Measurements from ENCODE around the gene UGT1A10.
"Not testable (repeated sequence)": the region's sequence is repeated elsewhere in the genome, so short reads cannot be mapped to it uniquely, and the experiment has no call there.

UGT1A10 gene

DNA sequence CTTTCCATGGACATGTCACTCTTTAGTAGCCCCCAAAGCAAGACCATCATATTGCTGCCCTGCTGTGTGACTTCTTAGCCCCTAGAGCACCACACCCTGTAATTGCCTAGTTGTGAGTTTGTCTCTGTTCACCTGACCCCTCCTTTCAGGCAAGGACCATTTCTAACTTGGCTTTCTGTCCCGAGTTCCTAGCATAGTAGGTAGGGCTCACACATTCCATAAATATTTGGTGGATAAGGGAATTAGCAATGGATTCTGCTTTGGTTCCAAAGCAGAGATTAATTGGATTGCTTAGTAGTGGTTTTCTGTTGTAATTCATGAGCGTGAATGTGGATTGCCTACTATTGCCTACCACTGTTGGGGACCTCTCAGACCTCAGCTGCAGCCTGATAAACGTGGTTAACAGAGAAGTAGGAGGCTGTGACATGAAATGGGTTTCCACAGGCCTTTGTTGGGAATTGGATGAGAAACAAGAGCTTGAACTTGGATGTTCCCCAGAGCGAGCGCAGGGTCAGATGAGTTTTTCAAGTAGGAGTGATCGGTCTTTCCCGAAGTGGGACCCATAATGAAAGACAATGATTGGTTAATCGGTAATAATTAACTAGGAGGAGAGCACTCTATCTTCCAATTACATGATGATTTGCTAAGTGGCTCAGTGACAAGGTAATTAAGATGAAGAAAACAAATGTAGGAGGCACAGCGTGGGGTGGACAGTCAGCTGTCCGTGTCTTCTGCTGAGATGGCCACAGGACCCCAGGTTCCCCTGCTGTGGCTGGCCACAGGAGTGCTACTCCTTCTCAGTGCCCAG, 110.4 kb downstream of the UGT1A10 start:
- no peak for DNase-seq

DNA sequence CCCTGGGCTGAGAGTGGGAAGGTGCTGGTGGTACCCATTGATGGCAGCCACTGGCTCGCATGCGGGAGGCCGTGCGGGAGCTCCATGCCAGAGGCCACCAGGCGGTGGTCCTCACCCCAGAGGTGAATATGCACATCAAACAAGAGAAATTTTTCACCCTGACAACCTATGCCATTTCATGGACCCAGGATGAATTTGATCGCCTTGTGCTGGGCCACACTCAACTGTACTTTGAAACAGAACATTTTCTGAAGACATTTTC, 111.0 kb downstream of the UGT1A10 start:
- DNase-seq: no peak

DNA sequence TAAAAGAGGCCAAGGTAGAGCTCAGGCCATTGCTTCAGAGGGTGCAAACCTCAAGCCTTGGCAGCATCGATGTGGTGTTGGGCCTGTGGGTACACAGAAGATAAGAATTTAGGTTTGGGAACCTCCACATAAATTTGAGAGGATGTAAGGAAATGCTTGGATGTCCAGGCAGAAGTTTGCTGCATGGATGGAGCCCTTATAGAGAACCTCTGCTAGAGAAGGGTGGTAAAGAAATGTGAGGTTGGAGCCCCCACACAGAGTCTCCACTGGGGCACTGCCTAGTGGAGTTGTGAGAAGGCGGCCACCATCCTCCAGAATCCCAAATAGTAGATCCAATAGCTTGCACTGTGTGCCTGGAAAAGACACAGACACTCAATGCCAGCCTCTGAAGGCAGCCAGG, 114.4 kb downstream of the UGT1A10 start:
- DNase-seq: not testable (repeated sequence)

DNA sequence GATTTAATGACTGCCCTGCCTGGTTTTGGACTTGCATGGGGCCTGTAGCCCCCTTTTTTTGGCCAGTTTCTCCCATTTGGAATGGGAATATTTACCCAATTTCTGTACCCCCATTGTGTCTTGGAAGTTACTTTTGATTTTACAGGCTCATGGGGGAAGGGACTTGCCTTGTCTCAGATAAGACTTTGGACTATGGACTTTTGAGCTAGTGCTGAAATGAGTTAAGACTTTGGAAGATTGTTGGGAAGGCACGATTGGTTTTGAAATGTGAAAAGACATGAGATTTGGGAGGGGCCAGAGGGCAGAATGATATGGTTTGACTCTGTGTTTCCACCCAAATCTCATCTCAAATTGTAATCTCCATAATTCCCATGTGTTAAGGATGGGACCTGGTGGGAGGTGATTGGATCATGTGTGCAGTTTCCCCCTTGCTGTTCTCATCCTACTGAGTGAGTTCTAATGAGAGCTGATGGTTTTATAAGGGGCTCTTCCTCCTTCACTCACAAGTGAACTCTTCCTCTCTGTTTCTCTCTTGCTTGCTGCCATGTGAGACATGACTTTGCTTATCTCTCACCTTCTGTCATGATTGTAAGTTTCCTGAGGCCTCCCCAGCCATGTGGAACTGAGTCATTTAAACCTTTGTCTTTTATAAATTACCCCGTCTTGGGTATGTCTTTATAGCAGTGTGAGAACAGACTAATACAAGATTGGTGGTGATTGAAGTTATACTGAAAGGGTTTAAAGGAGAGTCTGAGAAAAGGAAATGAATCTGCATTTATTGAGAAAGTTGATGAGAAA, 115.2 kb downstream of the UGT1A10 start:
- DNase-seq: not testable (repeated sequence)

DNA sequence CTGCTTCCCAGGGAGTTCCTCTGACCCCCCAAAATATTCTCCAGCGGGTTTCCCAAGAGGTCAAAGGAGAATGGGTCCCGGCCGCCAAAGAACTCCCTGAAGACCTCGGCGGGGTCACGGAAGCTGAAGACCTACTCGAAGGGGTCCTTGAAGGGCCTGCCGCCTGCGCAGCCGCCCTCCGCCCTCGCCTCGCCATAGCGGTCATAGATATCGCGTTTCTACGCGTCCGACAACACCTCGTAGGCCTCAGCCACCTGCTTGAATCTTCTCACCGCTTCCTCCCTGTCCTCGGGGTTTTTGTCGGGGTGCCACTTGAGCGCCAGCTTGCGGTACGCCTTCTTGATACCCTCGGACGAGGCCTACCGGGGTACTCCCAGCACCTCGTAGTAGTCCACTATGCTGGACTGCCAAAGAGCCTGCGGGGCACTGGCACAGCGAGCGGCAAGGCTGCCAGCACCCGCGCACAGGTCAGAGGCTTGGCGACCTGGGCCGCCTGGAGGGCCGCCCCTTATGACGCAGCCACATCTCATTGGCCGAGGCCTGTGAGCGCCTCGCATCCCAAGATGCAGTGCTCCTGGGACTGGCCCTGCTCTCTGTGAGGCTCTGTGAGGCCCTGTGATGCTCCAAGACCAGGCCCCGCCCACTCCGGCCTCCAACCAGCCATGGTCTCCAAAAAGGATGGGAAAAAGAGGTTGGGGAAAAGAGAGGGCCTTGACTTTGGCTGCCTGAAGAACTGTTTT, 118.8 kb downstream of the UGT1A10 start:
- DNase-seq: no peak

DNA sequence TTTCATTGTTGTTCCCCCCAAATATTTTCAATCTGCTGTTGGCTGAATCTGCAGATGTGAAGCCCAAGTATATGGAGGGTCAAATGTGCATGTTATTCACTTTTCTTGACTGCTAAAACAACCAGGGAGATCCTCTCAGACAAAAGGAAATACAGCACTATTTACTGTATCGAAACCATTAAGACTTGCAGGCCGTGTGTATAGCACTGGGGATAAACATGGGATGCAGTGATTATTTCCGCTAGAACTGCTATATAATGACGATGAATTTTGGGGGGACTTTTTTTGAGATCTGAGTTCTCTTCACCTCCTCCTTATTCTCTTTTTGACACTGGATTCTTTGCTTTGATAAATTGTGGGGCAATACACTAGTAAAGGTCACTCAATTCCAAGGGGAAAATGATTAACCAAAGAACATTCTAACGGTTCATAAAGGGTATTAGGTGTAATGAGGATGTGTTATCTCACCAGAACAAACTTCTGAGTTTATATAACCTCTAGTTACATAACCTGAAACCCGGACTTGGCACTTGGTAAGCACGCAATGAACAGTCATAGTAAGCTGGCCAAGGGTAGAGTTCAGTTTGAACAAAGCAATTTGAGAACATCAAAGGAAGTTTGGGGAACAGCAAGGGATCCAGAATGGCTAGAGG, 120.3 kb downstream of the UGT1A10 start:
- no peak for DNase-seq

DNA sequence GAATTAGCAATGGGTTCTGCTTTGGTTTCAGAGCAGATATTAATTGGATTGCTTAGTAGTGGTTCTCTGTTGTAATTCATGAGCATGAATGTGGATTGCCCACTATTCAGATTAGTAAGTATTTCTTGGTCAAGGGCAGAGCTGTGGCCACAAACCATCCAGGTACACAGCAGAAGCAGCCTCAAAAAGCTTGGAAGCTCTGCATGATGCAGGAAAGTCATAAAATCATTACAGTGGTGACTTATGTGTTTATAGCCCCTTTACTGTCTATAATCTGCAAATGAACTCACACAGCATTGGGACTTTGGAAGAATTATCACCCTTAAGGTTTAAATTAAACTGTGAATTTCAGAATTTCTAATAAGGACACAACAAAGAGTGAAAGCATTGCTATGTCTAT, 121.9 kb downstream of the UGT1A10 start:
- no peak for DNase-seq

DNA sequence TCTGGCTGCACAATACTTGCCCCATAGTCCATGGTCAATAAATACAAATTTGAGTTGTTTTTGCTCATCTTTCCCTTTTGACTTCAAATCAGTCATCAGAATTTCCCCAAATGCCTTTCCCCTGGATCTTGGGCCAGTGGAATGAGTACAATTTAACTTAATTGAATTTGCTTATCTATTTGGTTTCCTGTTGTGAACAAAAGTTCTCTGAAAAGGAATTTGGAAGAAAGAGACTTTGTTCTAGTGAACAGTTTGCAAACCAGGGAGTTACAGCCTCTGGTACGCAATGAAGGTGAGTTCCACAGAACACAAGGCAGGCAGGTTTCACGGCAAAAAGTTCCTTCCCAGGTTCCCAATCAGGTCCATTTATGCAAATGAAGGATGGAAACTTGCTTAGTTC, 122.6 kb downstream of the UGT1A10 start:
- DNase-seq: no peak

DNA sequence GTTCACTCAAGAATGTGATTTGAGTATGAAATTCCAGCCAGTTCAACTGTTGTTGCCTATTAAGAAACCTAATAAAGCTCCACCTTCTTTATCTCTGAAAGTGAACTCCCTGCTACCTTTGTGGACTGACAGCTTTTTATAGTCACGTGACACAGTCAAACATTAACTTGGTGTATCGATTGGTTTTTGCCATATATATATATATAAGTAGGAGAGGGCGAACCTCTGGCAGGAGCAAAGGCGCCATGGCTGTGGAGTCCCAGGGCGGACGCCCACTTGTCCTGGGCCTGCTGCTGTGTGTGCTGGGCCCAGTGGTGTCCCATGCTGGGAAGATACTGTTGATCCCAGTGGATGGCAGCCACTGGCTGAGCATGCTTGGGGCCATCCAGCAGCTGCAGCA, 123.8 kb downstream of the UGT1A10 start, which contains the start of gene UGT1A1:
Gene UGT1A1, plus strand, starts transcription at position 228 of the 400 bp plus-strand sequence. Its CDS starts 18 bp downstream, at position 246.
- DNase-seq: no peak

DNA sequence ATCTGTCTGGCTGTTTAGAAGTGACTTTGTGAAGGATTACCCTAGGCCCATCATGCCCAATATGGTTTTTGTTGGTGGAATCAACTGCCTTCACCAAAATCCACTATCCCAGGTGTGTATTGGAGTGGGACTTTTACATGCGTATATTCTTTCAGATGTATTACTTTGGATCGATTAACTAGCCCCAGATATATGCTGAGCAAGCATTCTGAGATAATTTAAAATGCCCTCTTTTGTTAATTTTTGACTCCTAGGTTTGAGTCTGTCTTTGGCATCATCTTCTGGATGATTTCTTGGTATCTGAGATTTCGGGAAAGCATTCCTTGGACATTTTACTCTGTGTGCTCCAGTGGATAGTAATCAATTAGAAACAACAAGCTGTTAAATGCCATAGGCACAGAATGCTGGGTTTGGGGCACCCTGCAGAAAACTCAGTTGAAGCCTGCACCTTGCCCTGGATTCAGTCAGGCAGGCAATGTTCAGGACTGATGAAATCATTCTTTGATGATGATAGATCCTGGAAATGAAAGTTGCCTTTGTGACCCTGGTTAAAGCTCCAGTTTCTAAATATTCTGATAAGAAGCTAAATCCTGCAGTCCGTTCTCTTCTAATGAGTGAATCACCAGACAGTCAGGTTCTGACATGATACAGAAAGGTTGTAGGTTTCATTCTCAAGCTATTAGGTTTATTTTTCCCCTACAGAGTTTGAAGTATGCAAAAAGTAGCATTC, 125.0 kb downstream of the UGT1A10 start:
- no peak for DNase-seq

DNA sequence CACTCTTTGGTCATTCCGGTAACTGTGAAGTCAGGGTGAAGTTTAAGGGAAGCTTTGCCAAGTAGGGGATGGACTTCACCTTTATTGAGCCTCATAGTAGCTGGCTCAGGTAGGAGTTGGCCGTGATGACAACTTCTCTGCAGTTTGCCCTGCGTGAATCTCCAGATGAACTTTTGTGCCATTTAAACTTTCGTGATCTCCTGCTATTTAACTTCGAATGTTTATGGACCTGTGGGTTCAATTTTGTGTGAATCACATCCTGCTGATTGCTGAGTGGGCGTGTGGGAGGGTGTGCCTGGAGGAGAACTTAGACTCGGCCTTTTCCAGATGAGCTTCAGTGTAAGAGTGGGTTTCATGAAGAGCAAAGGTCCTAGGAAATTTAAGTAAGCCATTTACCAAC, 128.0 kb downstream of the UGT1A10 start:
- no peak for DNase-seq

DNA sequence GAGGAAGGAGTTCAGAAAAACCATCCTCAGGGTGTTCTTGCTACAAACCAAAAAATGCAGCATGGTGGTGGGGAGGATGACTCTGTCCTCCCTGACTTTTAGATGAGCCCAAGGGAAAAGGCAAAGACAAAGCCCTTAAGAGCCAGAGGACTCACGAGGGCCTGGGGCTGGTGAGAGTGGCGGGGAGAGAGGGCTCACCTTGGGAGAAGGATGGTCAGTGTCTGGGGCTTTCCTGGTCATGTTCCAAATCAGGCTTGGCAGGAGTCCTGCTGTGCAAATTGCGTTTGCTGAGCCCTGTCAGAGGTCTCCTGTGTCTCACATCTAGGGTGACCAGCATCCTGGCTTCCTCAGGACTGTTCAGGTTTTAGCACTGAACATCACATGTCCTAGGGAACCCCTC, 128.5 kb downstream of the UGT1A10 start:
- no peak for DNase-seq

DNA sequence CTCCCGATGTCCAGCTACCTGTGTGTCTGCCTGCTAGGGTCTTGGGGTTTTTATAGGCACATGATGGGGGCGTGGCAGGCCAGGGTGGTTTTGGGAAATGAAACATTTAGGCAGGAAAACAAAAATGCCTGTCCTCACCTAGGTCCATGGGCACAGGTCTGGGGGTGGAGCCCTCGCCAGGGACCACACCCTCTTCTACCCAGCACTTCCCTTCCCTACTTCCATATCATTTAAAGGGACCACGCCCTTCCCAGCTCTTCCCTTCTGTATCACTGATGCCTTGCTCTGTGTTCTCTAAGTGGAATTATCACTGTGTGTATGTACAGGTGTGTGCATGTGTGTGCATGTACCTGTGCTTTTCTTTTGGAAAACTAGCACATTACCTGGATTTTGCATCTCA, 130.2 kb downstream of the UGT1A10 start:
- no peak for DNase-seq

DNA sequence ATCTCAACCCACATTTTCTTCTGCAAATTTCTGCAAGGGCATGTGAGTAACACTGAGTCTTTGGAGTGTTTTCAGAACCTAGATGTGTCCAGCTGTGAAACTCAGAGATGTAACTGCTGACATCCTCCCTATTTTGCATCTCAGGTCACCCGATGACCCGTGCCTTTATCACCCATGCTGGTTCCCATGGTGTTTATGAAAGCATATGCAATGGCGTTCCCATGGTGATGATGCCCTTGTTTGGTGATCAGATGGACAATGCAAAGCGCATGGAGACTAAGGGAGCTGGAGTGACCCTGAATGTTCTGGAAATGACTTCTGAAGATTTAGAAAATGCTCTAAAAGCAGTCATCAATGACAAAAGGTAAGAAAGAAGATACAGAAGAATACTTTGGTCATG, 131.8 kb downstream of the UGT1A10 start:
- no peak for DNase-seq

DNA sequence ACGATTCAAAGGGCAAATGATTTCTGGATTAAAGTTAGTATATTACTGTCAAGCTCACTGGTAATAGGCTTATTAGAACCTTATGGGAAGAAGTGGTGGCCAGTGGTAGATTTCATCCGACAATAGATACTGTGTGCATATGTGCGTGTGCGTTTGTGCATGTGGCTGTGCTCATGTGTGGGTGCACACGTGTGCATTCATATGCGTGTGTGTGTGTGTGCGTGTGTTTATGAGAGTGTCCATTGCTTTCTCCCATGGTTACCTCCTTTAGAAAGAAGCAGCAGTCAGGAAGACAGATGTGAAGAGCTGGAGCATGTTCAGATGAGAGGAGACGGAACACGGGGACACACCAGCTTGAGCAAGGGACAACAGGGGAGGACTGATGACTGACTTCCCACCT, 133.0 kb downstream of the UGT1A10 start:
- DNase-seq: no peak

DNA sequence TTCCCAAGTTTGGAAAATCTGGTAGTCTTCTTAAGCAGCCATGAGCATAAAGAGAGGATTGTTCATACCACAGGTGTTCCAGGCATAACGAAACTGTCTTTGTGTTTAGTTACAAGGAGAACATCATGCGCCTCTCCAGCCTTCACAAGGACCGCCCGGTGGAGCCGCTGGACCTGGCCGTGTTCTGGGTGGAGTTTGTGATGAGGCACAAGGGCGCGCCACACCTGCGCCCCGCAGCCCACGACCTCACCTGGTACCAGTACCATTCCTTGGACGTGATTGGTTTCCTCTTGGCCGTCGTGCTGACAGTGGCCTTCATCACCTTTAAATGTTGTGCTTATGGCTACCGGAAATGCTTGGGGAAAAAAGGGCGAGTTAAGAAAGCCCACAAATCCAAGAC, 135.9 kb downstream of the UGT1A10 start:
- no peak for DNase-seq

DNA sequence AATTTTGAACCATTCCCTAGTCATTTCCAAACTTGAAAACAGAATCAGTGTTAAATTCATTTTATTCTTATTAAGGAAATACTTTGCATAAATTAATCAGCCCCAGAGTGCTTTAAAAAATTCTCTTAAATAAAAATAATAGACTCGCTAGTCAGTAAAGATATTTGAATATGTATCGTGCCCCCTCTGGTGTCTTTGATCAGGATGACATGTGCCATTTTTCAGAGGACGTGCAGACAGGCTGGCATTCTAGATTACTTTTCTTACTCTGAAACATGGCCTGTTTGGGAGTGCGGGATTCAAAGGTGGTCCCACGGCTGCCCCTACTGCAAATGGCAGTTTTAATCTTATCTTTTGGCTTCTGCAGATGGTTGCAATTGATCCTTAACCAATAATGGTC, 136.3 kb downstream of the UGT1A10 start:
- no peak for DNase-seq

DNA sequence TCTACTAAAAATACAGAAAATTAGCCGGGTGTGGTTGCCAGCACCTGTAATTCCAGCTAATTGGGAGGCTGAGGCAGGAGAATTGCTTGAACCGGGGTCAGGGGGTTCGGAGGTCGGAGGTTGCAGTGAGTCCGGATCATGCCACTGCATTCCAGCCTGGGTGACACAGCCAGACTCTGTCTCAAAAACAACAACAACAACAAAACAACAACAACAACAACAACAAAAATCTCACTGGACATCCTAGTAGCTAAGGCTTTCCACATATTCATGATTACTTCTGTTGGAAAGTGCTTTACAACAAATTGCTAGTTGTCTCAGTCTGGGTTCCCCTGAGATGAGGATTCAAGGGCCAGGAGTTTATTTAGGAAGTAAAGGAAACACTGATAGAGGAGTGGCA, 137.6 kb downstream of the UGT1A10 start:
- DNase-seq: no peak

DNA sequence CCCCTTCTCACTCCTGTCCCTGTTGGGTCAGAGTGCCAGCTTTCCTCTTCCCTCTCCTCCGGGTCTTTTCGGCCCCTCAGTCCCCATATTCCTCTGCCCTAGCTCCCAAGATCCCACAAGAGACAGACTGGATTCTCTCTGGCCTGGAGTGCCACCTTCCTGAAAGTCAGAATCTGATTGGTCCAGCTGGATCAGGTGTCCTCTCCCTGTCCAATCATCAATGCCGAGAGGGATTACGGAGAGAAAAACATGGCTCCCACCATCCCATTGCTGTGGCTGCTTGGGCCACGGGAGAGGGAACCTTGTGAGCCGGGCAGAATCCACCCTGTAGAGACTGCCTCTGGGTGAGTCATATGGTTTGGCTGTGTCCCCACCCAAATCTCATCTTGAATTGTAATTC, 139.2 kb downstream of the UGT1A10 start:
- no peak for DNase-seq

DNA sequence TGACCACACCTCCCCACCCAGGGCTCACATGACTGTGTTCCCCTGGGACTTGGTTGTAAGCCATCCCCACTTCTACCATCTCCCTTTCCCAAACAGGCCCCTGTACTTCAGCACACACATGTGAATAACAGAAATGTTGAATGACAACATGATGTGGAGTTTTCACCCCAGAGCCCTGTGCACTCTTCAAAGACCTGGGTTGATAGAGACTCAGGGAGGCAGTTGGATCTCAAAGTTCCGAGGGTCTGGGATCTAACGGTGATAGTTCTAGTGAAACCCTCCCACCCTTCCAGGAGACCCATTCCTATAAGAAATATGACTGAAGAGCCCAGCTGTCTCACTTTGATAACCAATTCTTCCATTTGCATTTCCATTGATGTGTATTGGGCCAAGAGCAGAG, 141.8 kb downstream of the UGT1A10 start, which contains the start of gene MROH2A:
Gene MROH2A, plus strand, starts transcription at position 301 of the 400 bp plus-strand sequence. CDS start 1,029 bp downstream, outside the sequence.
- no peak for DNase-seq

DNA sequence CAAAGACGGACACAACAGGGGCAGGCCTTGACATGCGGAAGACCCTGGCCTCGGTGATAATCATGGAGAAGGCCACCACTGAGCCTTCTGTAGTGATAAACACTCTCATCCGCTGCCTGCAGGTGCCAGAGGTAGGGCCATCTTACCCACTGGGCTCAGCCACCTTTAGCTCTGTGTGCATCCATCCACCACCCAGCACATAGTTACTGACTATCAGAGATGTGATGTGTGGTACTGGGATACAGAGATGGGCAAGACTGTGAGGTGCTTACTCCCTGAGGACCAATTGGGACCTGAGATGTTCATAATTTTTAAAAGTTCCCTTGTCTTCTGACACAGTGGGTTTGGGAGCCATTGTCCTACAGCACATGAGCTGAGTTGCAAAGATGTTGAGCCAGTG, 143.5 kb downstream of the UGT1A10 start:
- DNase-seq: no peak

DNA sequence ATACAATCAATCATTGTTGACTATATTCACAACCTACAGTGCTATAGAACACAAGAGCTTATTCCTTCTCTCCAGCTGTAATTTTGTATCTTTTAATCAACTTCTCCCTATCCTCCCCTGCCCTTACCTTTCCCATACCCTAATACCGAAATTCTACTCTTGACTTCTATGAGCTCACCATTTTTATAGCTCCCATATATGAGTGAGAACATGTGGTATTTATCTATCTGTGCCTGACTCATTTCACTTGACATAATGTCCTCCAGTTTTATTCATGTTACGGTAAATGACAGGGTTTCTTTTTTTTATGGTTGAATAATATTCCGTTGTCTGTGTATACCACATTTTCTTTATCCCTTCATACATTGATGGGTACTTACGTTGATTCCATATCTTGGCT, 144.5 kb downstream of the UGT1A10 start:
- no peak for DNase-seq

Data from inflammatory macrophage treated with lipopolysaccharide for 4 hours (primary cell).